Osteoblast (primary cell): Measurements from ENCODE around the gene UQCC5. TPM values are rescaled to one million over a fixed set of nuclear protein-coding genes. Genes with fewer than 3 reads are reported as not detected.
A peak's percentile ranks its signal among the peaks of the same experiment; 100 is the strongest.

Experiments used
- DNase-seq: peaks from one replicate; pipeline ENCODE4 v3.0.0; 2011; ENCODE audit warnings: low spot score, mixed read lengths; ENCODE audit not compliant: insufficient read length; ENCODE audit errors: missing footprints
- H2AFZ ChIP-seq: 2 replicates; pipeline ENCODE4 v1.6.0; 2011; ENCODE audit warnings: mild to moderate bottlenecking, low read length
- H3K27ac ChIP-seq: 2 replicates; pipeline ENCODE4 v1.5.1; 2011; ENCODE audit warnings: mild to moderate bottlenecking, low read depth, low read length, moderate library complexity
- H3K27me3 ChIP-seq: 2 replicates; pipeline ENCODE4 v1.6.0; 2012; ENCODE audit warnings: mild to moderate bottlenecking, control low read depth, inconsistent platforms, low read length, moderate library complexity; ENCODE audit not compliant: insufficient read depth
- H3K36me3 ChIP-seq: 2 replicates; pipeline ENCODE4 v1.5.1; 2011; ENCODE audit warnings: mild to moderate bottlenecking, low read length, control low read depth, moderate library complexity; ENCODE audit not compliant: insufficient read depth
- H3K4me1 ChIP-seq: 2 replicates; pipeline ENCODE4 v1.5.1; 2011; ENCODE audit warnings: mild to moderate bottlenecking, low read length, control low read depth, moderate library complexity; ENCODE audit not compliant: insufficient read depth
- H3K4me2 ChIP-seq: 2 replicates; pipeline ENCODE4 v1.6.0; 2011; ENCODE audit warnings: mild to moderate bottlenecking, low read length; ENCODE audit not compliant: insufficient read depth
- H3K4me3 ChIP-seq: fragments of 200-600 bp; sonication (generic); 3 replicates; pipeline ENCODE4 v1.5.1; 2012; ENCODE audit warnings: mild to moderate bottlenecking, low read length, inconsistent platforms; ENCODE audit not compliant: insufficient read depth
- H3K79me2 ChIP-seq: 2 replicates; pipeline ENCODE4 v1.6.0; 2012; ENCODE audit warnings: mild to moderate bottlenecking, low read length, control low read depth, inconsistent platforms; ENCODE audit not compliant: insufficient read depth
- H3K9me3 ChIP-seq: 2 replicates; pipeline ENCODE4 v1.5.1; 2011; ENCODE audit warnings: low read depth, low read length, control low read depth
- H4K20me1 ChIP-seq: 2 replicates; pipeline ENCODE4 v1.6.0; 2012; ENCODE audit warnings: mild to moderate bottlenecking, low read length, control low read depth; ENCODE audit not compliant: insufficient read depth
- CTCF ChIP-seq: IDR thresholded peaks from 2 replicates; pipeline ENCODE4 v1.5.1; 2011; ENCODE audit warnings: mild to moderate bottlenecking, low read depth, low read length, moderate library complexity; ENCODE audit errors: extremely low read depth
- total RNA-seq: library from RNA; depleted of rRNA; stranded (reverse); fragments of >200 nt; gene quantifications from 2 replicates; pipeline ENCODE4 v1.2.3, GENCODE V29; 2012

Gene UQCC5
- total RNA-seq, 1 donor: 8.3 TPM

- Histone ChIP-seq H3K9me3 (no peaks in the 10 kb centered on the region), H3K36me3 (peaks cover 49% of the 10 kb centered on the region), H3K27ac (no peak overlapping the region), H3K4me2 (no peak overlapping the region), H2AFZ (no peak overlapping the region), H3K4me3 (no peak overlapping the region), H3K79me2 (peaks cover 33% of the 10 kb centered on the region), H3K27me3 (no peaks in the 10 kb centered on the region), H3K4me1 (peaks cover 21% of the 10 kb centered on the region), H4K20me1 (peaks cover 37% of the 10 kb centered on the region)
- DNase-seq: peak; percentile 83
- no peak for TF ChIP-seq CTCF
Measured at GRCh38 chr3:52527039-52527731, 9.2 kb upstream of the UQCC5 start.

GRCh38 chr3:52527732-52528585 is 8.4 kb upstream of the UQCC5 start:
- no peaks in the 10 kb centered on the region for H3K9me3 ChIP-seq
- H4K20me1 ChIP-seq: peaks cover 43% of the 10 kb centered on the region
- no peak overlapping the region for H3K4me2 ChIP-seq
- no peak overlapping the region for H3K4me3 ChIP-seq
- peaks cover 27% of the 10 kb centered on the region for H3K4me1 ChIP-seq
- peaks cover 41% of the 10 kb centered on the region for H3K79me2 ChIP-seq
- no peak for TF ChIP-seq CTCF
- peak; percentile 83 for DNase-seq
- no peaks in the 10 kb centered on the region for H3K27me3 ChIP-seq
- no peak overlapping the region for H2AFZ ChIP-seq
- H3K27ac ChIP-seq: no peak overlapping the region
- peaks cover 49% of the 10 kb centered on the region for H3K36me3 ChIP-seq

GRCh38 chr3:52528586-52529375 is 7.6 kb upstream of the UQCC5 start:
- Histone ChIP-seq H3K27me3 (no peaks in the 10 kb centered on the region), H3K4me1 (peaks cover 27% of the 10 kb centered on the region), H3K9me3 (no peaks in the 10 kb centered on the region), H4K20me1 (peaks cover 43% of the 10 kb centered on the region), H3K79me2 (peaks cover 46% of the 10 kb centered on the region), H3K4me3 (no peak overlapping the region), H3K4me2 (no peak overlapping the region), H3K36me3 (peaks cover 44% of the 10 kb centered on the region), H3K27ac (no peak overlapping the region), H2AFZ (no peak overlapping the region)
- peak; percentile 74 for DNase-seq
- no peak for TF ChIP-seq CTCF
